ENCODE data around the gene SLC25A21.
"Not testable (repeated sequence)": the region's sequence is repeated elsewhere in the genome, so short reads cannot be mapped to it uniquely, and the experiment has no call there.

Gene SLC25A21

GRCh38 chr14:37185670-37186069 lies 13.3 kb upstream of the SLC25A21 start:
- no peak for DNase-seq

GRCh38 chr14:37184520-37184919 lies 12.1 kb upstream of the SLC25A21 start:
- DNase-seq: not testable (repeated sequence)

GRCh38 chr14:37181441-37181840 lies 9.0 kb upstream of the SLC25A21 start:
- no peak for DNase-seq

GRCh38 chr14:37180886-37181285 lies 8.5 kb upstream of the SLC25A21 start:
- not testable (repeated sequence) for DNase-seq

- DNase-seq: no peak
Measured at GRCh38 chr14:37179896-37180502, 7.6 kb upstream of the SLC25A21 start.

GRCh38 chr14:37172936-37173614 lies 669 bp upstream of the SLC25A21 start:
- no peak for DNase-seq

GRCh38 chr14:37171678-37172023 lies 755 bp downstream of the SLC25A21 start:
- DNase-seq: no peak

GRCh38 chr14:37170993-37171392 lies 1.4 kb downstream of the SLC25A21 start:
- DNase-seq: no peak

GRCh38 chr14:37170237-37170636 lies 2.2 kb downstream of the SLC25A21 start:
- peak; percentile 6 for DNase-seq

GRCh38 chr14:37168721-37169120 lies 3.7 kb downstream of the SLC25A21 start:
- DNase-seq: no peak

GRCh38 chr14:37167151-37168047 lies 5.0 kb downstream of the SLC25A21 start:
- no peak for DNase-seq

- DNase-seq: no peak
Measured at GRCh38 chr14:37165794-37166193, 6.6 kb downstream of the SLC25A21 start.

GRCh38 chr14:37162307-37162706 lies 10.1 kb downstream of the SLC25A21 start:
- DNase-seq: not testable (repeated sequence)

GRCh38 chr14:37157987-37158386 lies 14.4 kb downstream of the SLC25A21 start:
- DNase-seq: no peak

- DNase-seq: no peak
Measured at GRCh38 chr14:37153483-37153882, 18.9 kb downstream of the SLC25A21 start.

GRCh38 chr14:37153005-37153404 lies 19.4 kb downstream of the SLC25A21 start:
- no peak for DNase-seq

- peak; percentile 23 for DNase-seq
Measured at GRCh38 chr14:37150414-37150813, 22.0 kb downstream of the SLC25A21 start.

- DNase-seq: no peak
Measured at GRCh38 chr14:37147310-37147880, 25.0 kb downstream of the SLC25A21 start.

- not testable (repeated sequence) for DNase-seq
Measured at GRCh38 chr14:37146438-37146837, 26.0 kb downstream of the SLC25A21 start.

GRCh38 chr14:37145395-37145794 lies 27.0 kb downstream of the SLC25A21 start:
- no peak for DNase-seq

GRCh38 chr14:37144729-37145363 lies 27.6 kb downstream of the SLC25A21 start:
- DNase-seq: no peak

GRCh38 chr14:37143475-37143874 lies 28.9 kb downstream of the SLC25A21 start:
- DNase-seq: no peak

GRCh38 chr14:37142835-37143401 lies 29.5 kb downstream of the SLC25A21 start:
- DNase-seq: no peak
